IPS DF 6.9 (cell line): Measurements from ENCODE around the gene TBX2.

ENCODE experiments used
- DNase-seq: peaks from one replicate; pipeline ENCODE4 v3.0.0-alpha.2; 2013; ENCODE audit warnings: low read depth, low spot score
- H3K27ac ChIP-seq: one replicate; pipeline ENCODE4 v1.5.1; 2013; ENCODE audit warnings: low read length, control low read depth
- H3K27me3 ChIP-seq: 2 replicates; pipeline ENCODE4 v1.6.1; 2013; ENCODE audit warnings: mild to moderate bottlenecking, low read length; ENCODE audit not compliant: control insufficient read depth, insufficient read depth
- H3K36me3 ChIP-seq: 2 replicates; pipeline ENCODE4 v1.6.1; 2013; ENCODE audit warnings: low read length; ENCODE audit not compliant: control insufficient read depth, insufficient read depth
- H3K4me1 ChIP-seq: 2 replicates; pipeline ENCODE4 v1.6.1; 2013; ENCODE audit warnings: low read length; ENCODE audit not compliant: control insufficient read depth, insufficient read depth
- H3K4me3 ChIP-seq: 2 replicates; pipeline ENCODE4 v1.5.1; 2013; ENCODE audit warnings: mild to moderate bottlenecking, low read length
- H3K9me3 ChIP-seq: 2 replicates; pipeline ENCODE4 v1.6.1; 2013; ENCODE audit warnings: low read length, inconsistent platforms; ENCODE audit not compliant: control insufficient read depth, insufficient read depth
- WGBS: extraction: QIAGEN DNeasy Blood & Tissue Kit; methylation state at CpG from one replicate; pipeline ENCODE4 v1.1.7; 2013; ENCODE audit warnings: mixed read lengths, missing lambda C conversion rate; ENCODE audit not compliant: insufficient read length, insufficient coverage; 5-methylcytosine and 5-hydroxymethylcytosine counted together

TBX2 gene

DNA sequence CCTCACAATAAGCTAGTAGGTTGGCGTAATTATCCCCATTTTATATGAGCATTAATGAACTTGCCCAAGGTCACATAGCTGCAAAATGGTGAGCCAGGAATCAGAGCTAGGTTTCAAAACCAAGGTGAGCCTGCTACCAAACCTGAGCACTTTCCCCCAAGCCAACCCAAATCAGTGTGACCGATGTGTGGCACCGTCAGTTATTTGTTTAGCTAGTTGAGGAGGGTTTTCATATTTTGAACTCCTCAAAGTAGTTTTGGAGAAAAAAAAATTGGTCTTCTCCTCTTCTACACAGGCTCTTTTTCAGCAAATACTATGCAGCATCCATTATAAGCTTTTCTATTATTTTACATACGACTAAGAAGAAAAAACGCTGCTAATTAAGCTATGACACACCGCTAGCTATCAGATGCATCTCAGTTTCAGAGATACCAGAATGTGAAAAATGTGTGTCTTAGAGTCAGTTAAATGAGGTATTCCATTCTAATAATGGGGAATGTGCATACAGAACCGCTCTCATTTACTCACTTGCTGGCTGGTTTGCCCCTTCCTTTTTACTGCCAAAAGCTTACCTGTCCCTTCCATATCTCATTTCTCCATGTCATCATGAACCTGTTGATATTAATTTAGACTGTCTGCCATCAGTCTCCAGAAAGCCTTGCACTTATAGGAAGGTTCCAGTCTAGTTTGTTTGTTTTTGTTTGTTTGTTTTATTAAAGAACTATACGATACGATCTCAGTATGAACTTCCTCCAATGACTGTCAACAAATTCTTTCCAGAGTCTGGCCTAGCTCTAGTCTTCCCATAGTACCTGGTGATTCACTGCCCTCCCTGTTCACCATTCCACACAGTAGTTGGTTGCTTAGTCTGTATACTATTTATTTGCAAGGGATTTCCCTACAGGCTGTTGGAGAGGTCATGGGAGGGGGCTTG, 50.3 kb downstream of the TBX2 start:
- no peak for DNase-seq
- peaks cover 46% of the 10 kb centered on the region for H3K27me3 ChIP-seq
- no peak overlapping the region for H3K4me3 ChIP-seq
- no CpG with 5 or more reads among the region's 9 CpGs for WGBS
- no peaks in the 10 kb centered on the region for H3K36me3 ChIP-seq
- no peaks in the 10 kb centered on the region for H3K9me3 ChIP-seq
- H3K27ac ChIP-seq, result no peak overlapping the region
- no peaks in the 10 kb centered on the region for H3K4me1 ChIP-seq

DNA sequence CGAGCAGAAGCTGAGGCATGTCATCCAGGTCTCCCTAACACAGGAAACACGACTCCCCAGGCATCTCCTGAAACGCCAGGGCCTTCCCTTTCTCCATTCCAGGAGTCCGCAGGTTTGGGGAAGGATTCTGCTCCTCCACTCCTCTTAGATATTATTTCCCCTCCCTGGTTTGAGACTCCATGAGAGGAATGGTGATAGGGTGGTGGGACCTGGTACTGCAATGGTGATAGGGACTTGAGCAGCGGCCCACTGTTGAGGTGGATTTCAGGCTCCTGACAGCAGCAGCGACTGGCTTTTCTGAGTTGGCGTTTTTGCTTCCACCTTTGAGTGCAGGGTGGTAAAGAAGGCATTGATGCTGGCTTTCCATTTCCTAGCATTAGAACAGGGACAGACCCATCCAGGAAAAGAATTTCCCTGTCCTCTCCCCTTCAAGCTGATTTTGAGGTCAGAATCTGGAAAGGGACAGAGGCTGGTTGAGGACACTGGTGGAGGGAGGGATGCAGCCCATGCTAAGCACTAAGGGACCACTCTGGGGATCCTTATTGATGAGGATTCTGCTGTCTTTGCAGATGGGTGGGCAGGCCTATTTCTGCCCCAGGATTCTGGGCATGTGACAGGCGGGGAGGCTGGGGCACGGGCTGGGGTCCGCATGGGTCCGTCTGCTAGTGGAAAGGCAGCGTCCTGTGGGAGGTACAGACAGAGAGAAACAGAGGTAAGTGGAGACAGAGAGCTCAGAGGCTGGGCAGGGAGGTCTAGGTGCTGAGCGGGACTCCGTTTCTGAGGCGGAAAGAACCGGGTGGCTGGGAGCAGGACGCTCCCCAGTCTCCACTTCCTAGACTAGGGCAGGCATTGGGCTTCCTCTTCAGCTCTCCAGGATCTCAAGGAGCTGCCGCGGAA, 51.2 kb downstream of the TBX2 start:
- peak overlapping the region; percentile 3; the same call in 1 of the 2 replicates for H3K4me3 ChIP-seq
- no peaks in the 10 kb centered on the region for H3K4me1 ChIP-seq
- WGBS, result no CpG with 5 or more reads among the region's 19 CpGs
- no peaks in the 10 kb centered on the region for H3K36me3 ChIP-seq
- peaks cover 56% of the 10 kb centered on the region for H3K27me3 ChIP-seq
- no peaks in the 10 kb centered on the region for H3K9me3 ChIP-seq
- no peak for DNase-seq
- H3K27ac ChIP-seq, result no peak overlapping the region

DNA sequence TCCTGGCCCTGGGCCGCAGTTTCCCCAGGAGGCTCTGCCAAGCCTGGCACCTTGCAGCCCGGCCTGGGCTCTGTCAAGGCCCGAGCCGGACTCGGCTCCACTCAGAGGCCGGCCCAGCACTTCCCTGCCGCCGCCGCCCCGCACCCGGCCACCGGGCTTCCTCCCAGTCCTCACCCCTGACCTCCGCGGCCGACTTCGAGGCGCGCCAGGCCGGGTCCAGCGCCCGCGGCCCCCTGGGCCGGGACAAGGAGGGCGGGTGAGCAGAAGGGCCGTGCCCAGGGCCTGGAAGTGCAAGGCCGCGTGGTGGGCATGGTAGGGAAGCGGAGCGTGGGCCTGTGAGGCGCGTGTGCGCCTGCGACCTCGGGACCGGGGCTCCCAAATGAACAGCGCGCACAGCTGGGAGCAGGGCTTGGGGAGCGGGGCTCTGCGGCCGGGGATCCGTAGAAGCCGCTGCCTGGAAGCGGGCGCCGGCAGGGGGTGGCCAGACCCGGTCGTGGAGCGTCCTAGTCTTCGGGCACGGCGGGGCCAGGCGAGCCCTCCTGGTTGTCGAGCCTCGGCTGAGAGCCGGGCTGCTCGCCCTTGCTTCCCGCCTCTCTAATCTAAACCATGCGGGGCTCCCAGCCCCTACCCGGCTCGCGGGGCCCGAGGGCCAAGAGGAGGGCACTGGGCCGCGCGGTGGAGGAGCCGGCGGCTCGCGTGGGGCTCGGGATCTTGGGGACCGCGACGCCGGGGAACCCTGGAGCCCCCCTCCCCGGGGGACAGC, 52.1 kb downstream of the TBX2 start:
- no peaks in the 10 kb centered on the region for H3K4me1 ChIP-seq
- no CpG with 5 or more reads among the region's 75 CpGs for WGBS
- peaks cover 64% of the 10 kb centered on the region for H3K27me3 ChIP-seq
- DNase-seq, result no peak
- no peak overlapping the region for H3K27ac ChIP-seq
- H3K4me3 ChIP-seq, result peak overlapping the region; percentile 34; the same call in 1 of the 2 replicates
- H3K36me3 ChIP-seq, result no peaks in the 10 kb centered on the region
- no peaks in the 10 kb centered on the region for H3K9me3 ChIP-seq

- WGBS, result no CpG with 5 or more reads among the region's 59 CpGs
- no peak for DNase-seq
- Histone ChIP-seq H3K4me3 (peak within 1 kb of the TSS; percentile 34; the same call in 1 of the 2 replicates), H3K27ac (no peak within 1 kb of the TSS), H3K4me1 (0 out of 2 replicates have a peak, but pooled peaks cover 1% of the 10 kb centered on the region), H3K27me3 (peaks cover 73% of the 10 kb centered on the region), H3K9me3 (no peaks in the 10 kb centered on the region), H3K36me3 (no peaks in the 10 kb centered on the region)
Measured at GRCh38 chr17:61452301-61453290, 53.0 kb downstream of the TBX2 start, which contains the start of gene TBX4. Gene TBX4, plus strand, starts transcription at chr17:61452422. Its CDS starts 4,069 bp downstream, at chr17:61456491.

GRCh38 chr17:61453566-61454380, 54.1 kb downstream of the TBX2 start:
- H3K27me3 ChIP-seq, result peaks cover 84% of the 10 kb centered on the region
- no peaks in the 10 kb centered on the region for H3K9me3 ChIP-seq

GRCh38 chr17:61454381-61455323, 55.0 kb downstream of the TBX2 start:
- Histone ChIP-seq H3K27me3 (peaks cover 92% of the 10 kb centered on the region), H3K4me1 (0 out of 2 replicates have a peak, but pooled peaks cover 1% of the 10 kb centered on the region), H3K36me3 (no peaks in the 10 kb centered on the region), H3K9me3 (no peaks in the 10 kb centered on the region), H3K4me3 (no peak overlapping the region), H3K27ac (no peak overlapping the region)
- no CpG with 5 or more reads among the region's 86 CpGs for WGBS
- no peak for DNase-seq

More at GRCh38 chr17:61453566-61454380, 54.1 kb downstream of the TBX2 start:
- no peak for DNase-seq
- Histone ChIP-seq H3K4me1 (0 out of 2 replicates have a peak, but pooled peaks cover 1% of the 10 kb centered on the region), H3K4me3 (no peak overlapping the region), H3K27ac (no peak overlapping the region), H3K36me3 (no peaks in the 10 kb centered on the region)
- no CpG with 5 or more reads among the region's 17 CpGs for WGBS

GRCh38 chr17:61455324-61456060, 55.8 kb downstream of the TBX2 start:
- Histone ChIP-seq H3K36me3 (no peaks in the 10 kb centered on the region), H3K4me1 (0 out of 2 replicates have a peak, but pooled peaks cover 1% of the 10 kb centered on the region), H3K27me3 (peaks cover 94% of the 10 kb centered on the region), H3K9me3 (no peaks in the 10 kb centered on the region), H3K4me3 (no peak overlapping the region), H3K27ac (no peak overlapping the region)
- no peak for DNase-seq
- no CpG with 5 or more reads among the region's 18 CpGs for WGBS
